ENCODE data around the gene SLC4A5. TPM values are rescaled to one million over a fixed set of nuclear protein-coding genes. Genes with fewer than 3 reads are reported as not detected.

SLC4A5 gene
- total RNA-seq, 1 experiment from 2014 or later, result 0.70 TPM

- Mint-ChIP-seq H3K4me3 (ENCODE audit: unreplicated experiment) (no peak overlapping the region), H3K9me3 (ENCODE audit: unreplicated experiment) (no peaks in the 10 kb centered on the region), H3K27ac (ENCODE audit: low read depth, unreplicated experiment) (no peak overlapping the region), H3K4me1 (ENCODE audit: insufficient read depth, unreplicated experiment) (peaks cover 21% of the 10 kb centered on the region), H3K36me3 (ENCODE audit: insufficient read depth, unreplicated experiment) (peaks cover 20% of the 10 kb centered on the region), H3K27me3 (ENCODE audit: insufficient read depth, unreplicated experiment) (no peaks in the 10 kb centered on the region)
- ChIA-PET CTCF (no interaction called here), POLR2A (no interaction called here)
- no TSS peak for BruUV-seq (replicated peaks)
- intact Hi-C loops (cut with micrococcal nuclease), result no loop called here
- DNase-seq (ENCODE audit: unreplicated experiment), result no peak
- TF ChIP-seq, protein P1, sequence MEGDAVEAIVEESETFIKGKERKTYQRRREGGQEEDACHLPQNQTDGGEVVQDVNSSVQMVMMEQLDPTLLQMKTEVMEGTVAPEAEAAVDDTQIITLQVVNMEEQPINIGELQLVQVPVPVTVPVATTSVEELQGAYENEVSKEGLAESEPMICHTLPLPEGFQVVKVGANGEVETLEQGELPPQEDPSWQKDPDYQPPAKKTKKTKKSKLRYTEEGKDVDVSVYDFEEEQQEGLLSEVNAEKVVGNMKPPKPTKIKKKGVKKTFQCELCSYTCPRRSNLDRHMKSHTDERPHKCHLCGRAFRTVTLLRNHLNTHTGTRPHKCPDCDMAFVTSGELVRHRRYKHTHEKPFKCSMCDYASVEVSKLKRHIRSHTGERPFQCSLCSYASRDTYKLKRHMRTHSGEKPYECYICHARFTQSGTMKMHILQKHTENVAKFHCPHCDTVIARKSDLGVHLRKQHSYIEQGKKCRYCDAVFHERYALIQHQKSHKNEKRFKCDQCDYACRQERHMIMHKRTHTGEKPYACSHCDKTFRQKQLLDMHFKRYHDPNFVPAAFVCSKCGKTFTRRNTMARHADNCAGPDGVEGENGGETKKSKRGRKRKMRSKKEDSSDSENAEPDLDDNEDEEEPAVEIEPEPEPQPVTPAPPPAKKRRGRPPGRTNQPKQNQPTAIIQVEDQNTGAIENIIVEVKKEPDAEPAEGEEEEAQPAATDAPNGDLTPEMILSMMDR (IDR thresholded peaks at IDR 0.05; ENCODE audit: unreplicated experiment), result no peak
Measured at GRCh38 chr2:74378007-74378406, 34.8 kb upstream of the SLC4A5 start.

DNA sequence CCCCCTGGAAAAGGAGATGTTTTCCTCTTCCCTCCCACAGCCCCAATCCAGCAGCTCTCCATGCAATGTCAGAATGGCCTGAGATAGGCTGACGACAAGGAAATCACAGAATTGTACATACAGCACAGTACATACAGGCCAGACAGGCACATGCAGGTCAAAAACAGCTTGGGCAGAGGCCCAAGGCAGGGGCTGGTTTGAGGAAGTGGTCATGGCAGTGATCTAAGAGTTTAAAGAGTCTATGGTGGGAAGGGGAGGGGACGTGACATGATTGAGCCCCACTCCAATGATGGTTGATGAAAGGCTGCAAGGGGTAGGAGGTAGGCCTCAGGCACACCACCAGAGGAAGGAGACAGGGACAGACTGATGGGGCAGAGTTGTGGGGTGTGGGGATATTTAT lies 32.6 kb upstream of the SLC4A5 start:
- Mint-ChIP-seq H3K4me1 (ENCODE audit: insufficient read depth, unreplicated experiment) (peaks cover 11% of the 10 kb centered on the region), H3K9me3 (ENCODE audit: unreplicated experiment) (no peaks in the 10 kb centered on the region), H3K36me3 (ENCODE audit: insufficient read depth, unreplicated experiment) (peaks cover 24% of the 10 kb centered on the region), H3K4me3 (ENCODE audit: unreplicated experiment) (no peak overlapping the region), H3K27me3 (ENCODE audit: insufficient read depth, unreplicated experiment) (no peaks in the 10 kb centered on the region), H3K27ac (ENCODE audit: low read depth, unreplicated experiment) (no peak overlapping the region)
- TF ChIP-seq, protein P1 (IDR thresholded peaks at IDR 0.05; ENCODE audit: unreplicated experiment), result no peak
- no peak for DNase-seq (ENCODE audit: unreplicated experiment)
- POLR2A ChIA-PET, result no interaction called here
- CTCF ChIA-PET, result interaction anchor here (1.2 kb wide), 1 partner anchor 41 kb away, joined by 6 read pairs; no protein-coding TSS in a partner anchor
- no TSS peak for BruUV-seq (replicated peaks)
- intact Hi-C loops (cut with micrococcal nuclease), result no loop called here

GRCh38 chr2:74374509-74375205 lies 31.4 kb upstream of the SLC4A5 start:
- Mint-ChIP-seq H3K27me3 (ENCODE audit: insufficient read depth, unreplicated experiment) (no peaks in the 10 kb centered on the region), H3K27ac (ENCODE audit: low read depth, unreplicated experiment) (no peak overlapping the region), H3K9me3 (ENCODE audit: unreplicated experiment) (no peaks in the 10 kb centered on the region), H3K4me3 (ENCODE audit: unreplicated experiment) (no peak overlapping the region), H3K4me1 (ENCODE audit: insufficient read depth, unreplicated experiment) (peaks cover under 1% of the 10 kb centered on the region), H3K36me3 (ENCODE audit: insufficient read depth, unreplicated experiment) (peaks cover 36% of the 10 kb centered on the region)
- intact Hi-C loops (cut with micrococcal nuclease), result no loop called here
- POLR2A ChIA-PET, result no interaction called here
- BruUV-seq (replicated peaks), result no TSS peak
- TF ChIP-seq, protein P1 (IDR thresholded peaks at IDR 0.05; ENCODE audit: unreplicated experiment), result no peak
- CTCF ChIA-PET, result interaction anchor here (1.2 kb wide), 1 partner anchor 40 kb away, joined by 6 read pairs; no protein-coding TSS in a partner anchor
- DNase-seq (ENCODE audit: unreplicated experiment), result no peak

- Mint-ChIP-seq H3K9me3 (ENCODE audit: unreplicated experiment) (no peaks in the 10 kb centered on the region), H3K4me3 (ENCODE audit: unreplicated experiment) (no peak overlapping the region), H3K4me1 (ENCODE audit: insufficient read depth, unreplicated experiment) (no peaks in the 10 kb centered on the region), H3K27me3 (ENCODE audit: insufficient read depth, unreplicated experiment) (no peaks in the 10 kb centered on the region), H3K27ac (ENCODE audit: low read depth, unreplicated experiment) (no peak overlapping the region), H3K36me3 (ENCODE audit: insufficient read depth, unreplicated experiment) (peaks cover 42% of the 10 kb centered on the region)
- no TSS peak for BruUV-seq (replicated peaks)
- TF ChIP-seq, protein P1 (IDR thresholded peaks at IDR 0.05; ENCODE audit: unreplicated experiment), result no peak
- intact Hi-C loops (cut with micrococcal nuclease), result no loop called here
- POLR2A ChIA-PET, result no interaction called here
- no peak for DNase-seq (ENCODE audit: unreplicated experiment)
- CTCF ChIA-PET, result no interaction called here
Measured at GRCh38 chr2:74373985-74374384, 30.8 kb upstream of the SLC4A5 start.
